K562 (cell line): ENCODE measurements around the gene DDX50. TPM values are rescaled to one million over a fixed set of nuclear protein-coding genes. Genes with fewer than 3 reads are reported as not detected.
A peak's percentile ranks its signal among the peaks of the same experiment; 100 is the strongest.

Experiments
- ARID4B ChIP-seq: sonication (generic); formaldehyde crosslinking; IDR thresholded peaks from 2 replicates; pipeline ENCODE4 v1.8.0; 2022; ENCODE audit warnings: mild to moderate bottlenecking, missing genetic modification reagents
- BCOR ChIP-seq: fragments of 450-650 bp; IDR thresholded peaks from 2 replicates; pipeline ENCODE4 v1.6.1; 2016
- COPS2 ChIP-seq: fragments of 450-650 bp; conservative IDR thresholded peaks from 2 replicates; pipeline ENCODE4 v1.6.1; 2016; ENCODE audit warnings: mild to moderate bottlenecking, moderate library complexity
- CSDE1 ChIP-seq, 2 experiments: fragments of 450-650 bp; IDR thresholded peaks; 2 replicates each; pipeline ENCODE4 v1.6.1; 2016; ENCODE audit warnings: mild to moderate bottlenecking in 1 of 2
- ELF2 ChIP-seq: fragments of 250-450 bp; sonication (Bioruptor Pico); IDR thresholded peaks from 2 replicates; pipeline ENCODE4 v1.5.0; 2021; ENCODE audit warnings: mild to moderate bottlenecking
- ETS2 ChIP-seq: IDR thresholded peaks from 2 replicates; pipeline ENCODE4 v1.6.1; 2016; ENCODE audit warnings: borderline replicate concordance, missing genetic modification characterization, mild to moderate bottlenecking, moderate library complexity, missing compliant biosample characterization; ENCODE audit not compliant: poor library complexity, severe bottlenecking
- FOXA3 ChIP-seq, 2 experiments: fragments of 450-650 bp in 1 of 2; sonication (generic) in 1 of 2; formaldehyde crosslinking; IDR thresholded peaks in 1 of 2; conservative IDR thresholded peaks in 1 of 2; 2 replicates each; pipeline versions ENCODE4 v1.4.0 to v1.8.0; 2020 to 2022; ENCODE audit warnings: mild to moderate bottlenecking in 2 of 2, missing genetic modification reagents in 1 of 2
- GATAD2A ChIP-seq: fragments of 450-650 bp; IDR thresholded peaks from 2 replicates; pipeline ENCODE4 v1.6.1; 2017
- IRF1 ChIP-seq: sonication (generic); formaldehyde crosslinking; IDR thresholded peaks from 2 replicates; pipeline ENCODE4 v1.8.0; 2022; ENCODE audit warnings: missing genetic modification reagents, mild to moderate bottlenecking, borderline replicate concordance
- NR2F6 ChIP-seq: fragments of 450-650 bp; formaldehyde crosslinking; IDR thresholded peaks from 2 replicates; pipeline ENCODE4 v1.4.0; 2020; ENCODE audit warnings: mild to moderate bottlenecking
- RUNX1 ChIP-seq: sonication (generic); IDR thresholded peaks from 2 replicates; pipeline ENCODE4 v1.6.1; 2016; ENCODE audit warnings: antibody characterized with exemption, low read depth
- SMARCC2 ChIP-seq: fragments of 450-650 bp; IDR thresholded peaks from 2 replicates; pipeline ENCODE4 v1.6.1; 2017; ENCODE audit warnings: antibody characterized with exemption, moderate library complexity, mild to moderate bottlenecking, low read depth
- STAT6 ChIP-seq: sonication (generic); formaldehyde crosslinking; IDR thresholded peaks from 2 replicates; pipeline ENCODE4 v1.8.1; 2023; ENCODE audit warnings: mild to moderate bottlenecking, missing genetic modification reagents
- TAF1 ChIP-seq: IDR thresholded peaks from 2 replicates; pipeline ENCODE4 v1.6.1; 2011; ENCODE audit warnings: mild to moderate bottlenecking, low read length, moderate library complexity; ENCODE audit not compliant: insufficient read depth, control insufficient read depth, severe bottlenecking; ENCODE audit errors: extremely low read depth
- WHSC1 ChIP-seq: IDR thresholded peaks from one replicate; pipeline ENCODE4 v1.6.1; 2012; ENCODE audit warnings: low read length, control low read depth, inconsistent platforms
- XRCC3 ChIP-seq: fragments of 450-650 bp; IDR thresholded peaks from 2 replicates; pipeline ENCODE4 v1.6.1; 2017; ENCODE audit warnings: mild to moderate bottlenecking, moderate library complexity
- ZBTB1 ChIP-seq: sonication (generic); formaldehyde crosslinking; IDR thresholded peaks from 2 replicates; pipeline ENCODE4 v1.8.1; 2023; ENCODE audit warnings: missing genetic modification reagents, low read depth, mild to moderate bottlenecking, borderline replicate concordance
- ZC3H11A ChIP-seq: IDR thresholded peaks from 2 replicates; pipeline ENCODE4 v1.6.1; 2012; ENCODE audit warnings: low read depth, low read length, improper control_type of control experiment
- ZNF584 ChIP-seq: fragments of 200-800 bp; sonication (Bioruptor generic); IDR thresholded peaks from 2 replicates; pipeline ENCODE4 v1.6.1; 2016; ENCODE audit warnings: low read depth, mild to moderate bottlenecking, missing genetic modification characterization, missing compliant biosample characterization
- ZNF76 ChIP-seq: fragments of 250-450 bp; sonication (Bioruptor Pico); IDR thresholded peaks from 2 replicates; pipeline ENCODE4 v1.4.0; 2020; ENCODE audit warnings: mild to moderate bottlenecking, moderate library complexity, borderline replicate concordance
- ZSCAN32 ChIP-seq: fragments of 450-650 bp; formaldehyde crosslinking; IDR thresholded peaks from 2 replicates; pipeline ENCODE4 v1.4.0; 2020; ENCODE audit warnings: mild to moderate bottlenecking, moderate library complexity
- polyA plus RNA-seq, 8 experiments: library from polyadenylated mRNA; depleted of rRNA in 4 of 8; stranded (reverse) in 5 of 8; unstranded in 3 of 8; fragments of >200 nt; fragmentation: Nextera tagmentation in 2 of 8; fragmentation: Illumina TruSeq in 1 of 8; extraction: Ambion mirVana in 2 of 8; extraction: Trizol in 1 of 8; gene quantifications; 2 replicates each; pipeline versions ENCODE4 v1.2.1 to v1.2.3, GENCODE V29; 2011 to 2014; ENCODE audit warnings: inconsistent platforms in 1 of 8, missing spikeins in 1 of 8
- total RNA-seq, 7 experiments: library from RNA; depleted of rRNA in 6 of 7; stranded (reverse); fragments of >200 nt in 6 of 7; fragmentation: Illumina TruSeq in 2 of 7; extraction: Trizol in 2 of 7; gene quantifications; 2 replicates each; pipeline versions ENCODE4 v1.2.1 to v1.2.3, GENCODE V29; 2011 to 2021; ENCODE audit warnings: low replicate concordance in 1 of 7

The DDX50 gene
- total and polyA plus RNA-seq, 9 of the 15 experiments (the other 6 are each of a cell fraction or from before 2014, with no cell fraction given) = 36.7 to 86.8 (median 57.4) TPM

GRCh38 chr10:68901105-68901927 is at the start of gene DDX50 (continued):
- TF ChIP-seq SMARCC2 (no peak), STAT6 (CRISPR knock-in tag) (no peak), WHSC1 (no peak), ZC3H11A (no peak), ARID4B (CRISPR knock-in tag) (peak; percentile 20; the same call in 1 of the 2 replicates), GATAD2A (no peak), ZNF584 (no peak), IRF1 (no peak), CSDE1 (IDR thresholded peaks at IDR 0.05) (no peak), COPS2 (no peak), FOXA3 (CRISPR knock-in tag; conservative IDR thresholded peaks at IDR 0.05 in 1 of 2, IDR thresholded peaks at IDR 0.05 in 1 of 2) (no peak), ETS2 (tag) (no peak), BCOR (no peak), ZNF76 (CRISPR knock-in tag) (0 out of 2 replicates have a peak, but pooled peaks have one; percentile 68), ZSCAN32 (CRISPR knock-in tag) (no peak), ZBTB1 (CRISPR knock-in tag) (no peak), ELF2 (CRISPR knock-in tag) (no peak), RUNX1 (no peak), XRCC3 (no peak), TAF1 (peak; percentile 88), NR2F6 (CRISPR knock-in tag) (no peak)
